ENCODE measurements around the gene SHROOM4. TPM values are rescaled to one million over a fixed set of nuclear protein-coding genes. Genes with fewer than 3 reads are reported as not detected.

Gene SHROOM4, protein sequence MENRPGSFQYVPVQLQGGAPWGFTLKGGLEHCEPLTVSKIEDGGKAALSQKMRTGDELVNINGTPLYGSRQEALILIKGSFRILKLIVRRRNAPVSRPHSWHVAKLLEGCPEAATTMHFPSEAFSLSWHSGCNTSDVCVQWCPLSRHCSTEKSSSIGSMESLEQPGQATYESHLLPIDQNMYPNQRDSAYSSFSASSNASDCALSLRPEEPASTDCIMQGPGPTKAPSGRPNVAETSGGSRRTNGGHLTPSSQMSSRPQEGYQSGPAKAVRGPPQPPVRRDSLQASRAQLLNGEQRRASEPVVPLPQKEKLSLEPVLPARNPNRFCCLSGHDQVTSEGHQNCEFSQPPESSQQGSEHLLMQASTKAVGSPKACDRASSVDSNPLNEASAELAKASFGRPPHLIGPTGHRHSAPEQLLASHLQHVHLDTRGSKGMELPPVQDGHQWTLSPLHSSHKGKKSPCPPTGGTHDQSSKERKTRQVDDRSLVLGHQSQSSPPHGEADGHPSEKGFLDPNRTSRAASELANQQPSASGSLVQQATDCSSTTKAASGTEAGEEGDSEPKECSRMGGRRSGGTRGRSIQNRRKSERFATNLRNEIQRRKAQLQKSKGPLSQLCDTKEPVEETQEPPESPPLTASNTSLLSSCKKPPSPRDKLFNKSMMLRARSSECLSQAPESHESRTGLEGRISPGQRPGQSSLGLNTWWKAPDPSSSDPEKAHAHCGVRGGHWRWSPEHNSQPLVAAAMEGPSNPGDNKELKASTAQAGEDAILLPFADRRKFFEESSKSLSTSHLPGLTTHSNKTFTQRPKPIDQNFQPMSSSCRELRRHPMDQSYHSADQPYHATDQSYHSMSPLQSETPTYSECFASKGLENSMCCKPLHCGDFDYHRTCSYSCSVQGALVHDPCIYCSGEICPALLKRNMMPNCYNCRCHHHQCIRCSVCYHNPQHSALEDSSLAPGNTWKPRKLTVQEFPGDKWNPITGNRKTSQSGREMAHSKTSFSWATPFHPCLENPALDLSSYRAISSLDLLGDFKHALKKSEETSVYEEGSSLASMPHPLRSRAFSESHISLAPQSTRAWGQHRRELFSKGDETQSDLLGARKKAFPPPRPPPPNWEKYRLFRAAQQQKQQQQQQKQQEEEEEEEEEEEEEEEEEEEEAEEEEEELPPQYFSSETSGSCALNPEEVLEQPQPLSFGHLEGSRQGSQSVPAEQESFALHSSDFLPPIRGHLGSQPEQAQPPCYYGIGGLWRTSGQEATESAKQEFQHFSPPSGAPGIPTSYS (N-terminal part only)
- total RNA-seq, result under 1 TPM in 2 of 3 donors, not detected in 1; 0.05 to 0.09 TPM
- total RNA-seq (2013), result 0.20 TPM

DNA sequence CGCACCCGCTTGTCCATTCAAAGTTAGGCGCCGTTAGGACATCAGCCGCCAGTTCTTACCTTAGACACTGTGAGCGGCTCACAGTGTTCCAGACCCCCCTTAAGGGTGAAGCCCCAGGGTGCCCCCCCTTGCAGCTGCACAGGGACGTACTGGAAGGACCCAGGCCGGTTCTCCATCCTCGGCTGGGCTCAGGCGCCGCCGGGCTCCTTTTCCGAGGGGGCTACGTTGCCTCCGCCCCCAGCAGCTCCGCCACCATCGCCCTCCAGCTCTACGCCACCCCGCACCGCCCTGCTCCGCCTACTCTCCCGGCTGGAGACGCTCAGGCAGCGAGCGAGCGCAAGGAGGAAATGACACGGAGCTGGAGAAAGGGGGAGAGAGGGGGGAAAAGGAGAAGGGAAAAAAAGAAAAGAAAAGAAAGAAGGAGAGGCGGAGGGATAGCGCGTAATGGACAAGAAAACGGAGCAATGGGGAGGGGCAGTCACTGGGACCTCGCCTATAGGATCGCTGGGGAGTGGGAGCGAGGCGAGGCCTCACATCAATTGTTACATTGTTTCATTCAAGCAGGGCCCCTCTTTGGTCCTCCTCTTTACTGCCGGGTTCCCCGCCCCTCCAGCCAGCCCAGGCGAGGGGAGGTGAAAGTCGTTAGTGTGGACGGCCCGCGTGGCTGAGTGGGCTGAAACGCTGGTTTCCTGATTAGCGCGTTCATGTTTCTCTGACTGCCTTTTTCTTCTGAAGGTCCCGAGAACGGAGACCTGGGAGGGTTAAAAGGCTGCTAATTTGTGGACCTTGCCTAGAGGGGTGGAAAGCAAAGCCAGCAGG, at the start of gene SHROOM4:
Gene SHROOM4 (minus strand): TSS at position 352 of the 819 bp plus-strand sequence. CDS start 176 bp downstream, at position 176.
- TF ChIP-seq, protein P1, sequence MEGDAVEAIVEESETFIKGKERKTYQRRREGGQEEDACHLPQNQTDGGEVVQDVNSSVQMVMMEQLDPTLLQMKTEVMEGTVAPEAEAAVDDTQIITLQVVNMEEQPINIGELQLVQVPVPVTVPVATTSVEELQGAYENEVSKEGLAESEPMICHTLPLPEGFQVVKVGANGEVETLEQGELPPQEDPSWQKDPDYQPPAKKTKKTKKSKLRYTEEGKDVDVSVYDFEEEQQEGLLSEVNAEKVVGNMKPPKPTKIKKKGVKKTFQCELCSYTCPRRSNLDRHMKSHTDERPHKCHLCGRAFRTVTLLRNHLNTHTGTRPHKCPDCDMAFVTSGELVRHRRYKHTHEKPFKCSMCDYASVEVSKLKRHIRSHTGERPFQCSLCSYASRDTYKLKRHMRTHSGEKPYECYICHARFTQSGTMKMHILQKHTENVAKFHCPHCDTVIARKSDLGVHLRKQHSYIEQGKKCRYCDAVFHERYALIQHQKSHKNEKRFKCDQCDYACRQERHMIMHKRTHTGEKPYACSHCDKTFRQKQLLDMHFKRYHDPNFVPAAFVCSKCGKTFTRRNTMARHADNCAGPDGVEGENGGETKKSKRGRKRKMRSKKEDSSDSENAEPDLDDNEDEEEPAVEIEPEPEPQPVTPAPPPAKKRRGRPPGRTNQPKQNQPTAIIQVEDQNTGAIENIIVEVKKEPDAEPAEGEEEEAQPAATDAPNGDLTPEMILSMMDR (IDR thresholded peaks at IDR 0.05), result no peak
- Histone ChIP-seq H3K9me3 (ENCODE audit: control insufficient read depth, insufficient read depth, low read length) (no peaks in the 10 kb centered on the region), H3K4me1 (ENCODE audit: control insufficient read depth, insufficient read depth, low read length) (peaks cover 13% of the 10 kb centered on the region), H3K27ac (ENCODE audit: low read length) (no peak within 1 kb of the TSS), H3K27me3 (ENCODE audit: control insufficient read depth, insufficient read depth, low read length) (no peaks in the 10 kb centered on the region), H3K36me3 (ENCODE audit: control insufficient read depth, insufficient read depth, low read length) (no peaks in the 10 kb centered on the region), H3K4me3 (ENCODE audit: low read length) (no peak within 1 kb of the TSS)
- Mint-ChIP-seq H3K9me3 (no peaks in the 10 kb centered on the region), H3K27ac (no peak within 1 kb of the TSS), H3K4me1 (no peaks in the 10 kb centered on the region), H3K36me3 (no peaks in the 10 kb centered on the region), H3K27me3 (ENCODE audit: low read depth in 2 of 2) (peaks cover 20 to 64% of the 10 kb centered on the region in 2 donors), H3K4me3 (peak within 1 kb of the TSS; percentile 47)
- DNase-seq (no peak), ATAC-seq (no peak)
- 3% methylated on average over 38 of the region's 47 CpGs for WGBS (ENCODE audit: insufficient coverage)
- intact Hi-C loops (cut with micrococcal nuclease), result no loop called here

DNA sequence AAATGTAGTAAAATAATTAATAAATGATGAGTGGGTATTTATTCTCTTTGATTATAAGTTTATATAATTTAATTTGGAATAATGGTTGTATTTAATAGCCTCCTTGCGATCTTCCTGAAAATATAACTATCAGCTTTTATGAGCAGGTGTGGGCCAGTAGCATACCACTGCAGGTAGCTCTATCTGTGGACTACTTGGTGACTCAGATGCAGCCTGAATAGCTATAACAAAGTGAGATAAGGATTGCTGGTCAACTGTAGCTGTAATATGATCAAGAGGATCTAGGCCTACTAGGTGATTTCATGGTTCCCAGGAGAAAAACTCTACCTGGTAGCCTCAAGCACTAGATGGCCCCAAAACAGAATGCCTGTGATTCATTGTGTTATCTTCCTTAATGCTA, 49.5 kb upstream of the SHROOM4 start:
- H3K36me3 Mint-ChIP-seq, result no peaks in the 10 kb centered on the region

DNA sequence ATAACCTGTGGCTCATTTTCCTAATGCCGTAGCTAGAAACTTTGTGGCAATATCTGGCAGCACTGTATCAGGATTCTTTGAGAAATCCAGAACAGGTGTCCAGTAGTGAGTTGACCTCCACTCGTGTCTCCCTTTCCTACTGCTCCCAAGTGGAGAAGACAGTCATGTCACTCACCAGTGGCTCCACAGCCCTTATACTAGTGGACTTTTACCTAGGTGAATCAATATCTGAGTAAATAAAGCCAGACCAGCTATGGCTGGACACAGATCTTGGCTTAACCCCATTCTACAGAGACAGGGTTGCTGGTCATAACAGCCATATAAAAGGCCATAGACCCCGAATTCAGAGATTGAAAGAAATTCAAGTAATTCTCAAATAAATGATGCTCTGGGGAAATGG, 46.5 kb upstream of the SHROOM4 start:
- Histone ChIP-seq H3K27me3 (ENCODE audit: control insufficient read depth, insufficient read depth, low read length) (no peaks in the 10 kb centered on the region), H3K9me3 (ENCODE audit: control insufficient read depth, insufficient read depth, low read length) (no peaks in the 10 kb centered on the region), H3K27ac (ENCODE audit: low read length) (no peak overlapping the region), H3K36me3 (ENCODE audit: control insufficient read depth, insufficient read depth, low read length) (no peaks in the 10 kb centered on the region), H3K4me1 (ENCODE audit: control insufficient read depth, insufficient read depth, low read length) (no peaks in the 10 kb centered on the region), H3K4me3 (ENCODE audit: low read length) (no peak overlapping the region)
- H3K4me1 Mint-ChIP-seq, result no peaks in the 10 kb centered on the region
- no peak overlapping the region for H3K4me3 Mint-ChIP-seq
- no peak for ATAC-seq
- H3K36me3 Mint-ChIP-seq, result no peaks in the 10 kb centered on the region
- WGBS (ENCODE audit: insufficient coverage), result 96% methylated on average over 3 of the region's 3 CpGs
- no peak for DNase-seq
- no peak overlapping the region for H3K27ac Mint-ChIP-seq
- TF ChIP-seq, protein P1 (IDR thresholded peaks at IDR 0.05), result no peak
- H3K9me3 Mint-ChIP-seq, result no peaks in the 10 kb centered on the region
- H3K27me3 Mint-ChIP-seq (ENCODE audit: low read depth in 2 of 2), result peaks cover 2 to 49% of the 10 kb centered on the region in 2 donors
- intact Hi-C loops (cut with micrococcal nuclease), result no loop called here

More for the DNA sequence above, 49.5 kb upstream of the SHROOM4 start:
- Histone ChIP-seq H3K27me3 (ENCODE audit: control insufficient read depth, insufficient read depth, low read length) (no peaks in the 10 kb centered on the region), H3K9me3 (ENCODE audit: control insufficient read depth, insufficient read depth, low read length) (no peaks in the 10 kb centered on the region), H3K27ac (ENCODE audit: low read length) (no peak overlapping the region), H3K4me1 (ENCODE audit: control insufficient read depth, insufficient read depth, low read length) (no peaks in the 10 kb centered on the region), H3K4me3 (ENCODE audit: low read length) (no peak overlapping the region), H3K36me3 (ENCODE audit: control insufficient read depth, insufficient read depth, low read length) (no peaks in the 10 kb centered on the region)
- H3K4me1 Mint-ChIP-seq, result no peaks in the 10 kb centered on the region
- intact Hi-C loops (cut with micrococcal nuclease), result no loop called here
- H3K27me3 Mint-ChIP-seq (ENCODE audit: low read depth in 2 of 2), result peaks cover 5 to 34% of the 10 kb centered on the region in 2 donors
- TF ChIP-seq, protein P1 (IDR thresholded peaks at IDR 0.05), result no peak
- no peaks in the 10 kb centered on the region for H3K9me3 Mint-ChIP-seq
- no peak overlapping the region for H3K27ac Mint-ChIP-seq
- H3K4me3 Mint-ChIP-seq, result no peak overlapping the region
- no CpG with 5 or more reads among the region's 1 CpG for WGBS (ENCODE audit: insufficient coverage)
- ATAC-seq, result no peak
- no peak for DNase-seq

Measured in natural killer cell (primary cell).